GM21390 (cell line): ENCODE measurements around the gene BHLHE40.

Experiments
- ATAC-seq: cut with Tn5 transposase; IDR thresholded peaks from one replicate; pipeline ENCODE4 v1.9.1; 2021; ENCODE audit not compliant: unreplicated experiment

Gene BHLHE40

GRCh38 chr3:4979428-4980228 is at the start of gene BHLHE40:
Gene BHLHE40 (plus strand): TSS chr3:4979437. CDS start chr3:4979719, 282 bp downstream.
- ATAC-seq = peak; percentile 2

GRCh38 chr3:4930501-4930900 is 48.7 kb upstream of the BHLHE40 start:
- no peak for ATAC-seq

- ATAC-seq = no peak
These were observed 45.2 kb upstream of the BHLHE40 start for GRCh38 chr3:4934050-4934449.

GRCh38 chr3:4935347-4935746 is 43.9 kb upstream of the BHLHE40 start:
- ATAC-seq = peak; percentile 76

GRCh38 chr3:4936982-4937614 is 42.1 kb upstream of the BHLHE40 start:
- ATAC-seq = no peak

- ATAC-seq = no peak
These were observed 40.8 kb upstream of the BHLHE40 start for GRCh38 chr3:4938281-4938982.

GRCh38 chr3:4939276-4939675 is 40.0 kb upstream of the BHLHE40 start:
- no peak for ATAC-seq

GRCh38 chr3:4940985-4941384 is 38.3 kb upstream of the BHLHE40 start:
- ATAC-seq = no peak

GRCh38 chr3:4943549-4943948 is 35.7 kb upstream of the BHLHE40 start:
- ATAC-seq = no peak

GRCh38 chr3:4945324-4945723 is 33.9 kb upstream of the BHLHE40 start:
- ATAC-seq = no peak

- ATAC-seq = no peak
These were observed 32.2 kb upstream of the BHLHE40 start for GRCh38 chr3:4947028-4947427.

- ATAC-seq = no peak
These were observed 30.8 kb upstream of the BHLHE40 start for GRCh38 chr3:4948395-4948794.

- no peak for ATAC-seq
These were observed 30.2 kb upstream of the BHLHE40 start for GRCh38 chr3:4949004-4949403.

- ATAC-seq = no peak
These were observed 29.6 kb upstream of the BHLHE40 start for GRCh38 chr3:4949659-4950058.

- ATAC-seq = no peak
These were observed 28.9 kb upstream of the BHLHE40 start for GRCh38 chr3:4950351-4950784.

- ATAC-seq = no peak
These were observed 28.3 kb upstream of the BHLHE40 start for GRCh38 chr3:4950948-4951347.

- ATAC-seq = no peak
These were observed 26.1 kb upstream of the BHLHE40 start for GRCh38 chr3:4953119-4953518.

GRCh38 chr3:4954256-4955000 is 24.8 kb upstream of the BHLHE40 start:
- no peak for ATAC-seq

- no peak for ATAC-seq
These were observed 23.1 kb upstream of the BHLHE40 start for GRCh38 chr3:4956099-4956498.

GRCh38 chr3:4956738-4957137 is 22.5 kb upstream of the BHLHE40 start:
- no peak for ATAC-seq

GRCh38 chr3:4957978-4958377 is 21.3 kb upstream of the BHLHE40 start:
- ATAC-seq = no peak
